HepG2 (cell line): ENCODE results near the gene CTAG1B.

Experiments
- CBFB ChIP-seq: sonication (generic); formaldehyde crosslinking; IDR thresholded peaks from 2 replicates; pipeline ENCODE4 v1.4.0; 2020; ENCODE audit warnings: missing genetic modification reagents
- NBN ChIP-seq: fragments of 450-650 bp; conservative IDR thresholded peaks from 2 replicates; pipeline ENCODE4 v1.6.1; 2017
- ZZZ3 ChIP-seq: sonication (generic); formaldehyde crosslinking; IDR thresholded peaks from 2 replicates; pipeline ENCODE4 v1.4.0; 2020; ENCODE audit warnings: missing genetic modification reagents, mild to moderate bottlenecking, borderline replicate concordance

- TF ChIP-seq CBFB (CRISPR knock-in tag) (no peak), NBN (no peak), ZZZ3 (CRISPR knock-in tag) (no peak)
Measured at GRCh38 chrX:154654925-154655324, 35.8 kb upstream of the CTAG1B start.
